IPS-NIHi11 (cell line): ENCODE results near the gene TEDC1.

Experiments
- DNase-seq: peaks from one replicate; pipeline ENCODE4 v3.0.0; 2012; ENCODE audit warnings: mixed read lengths, low spot score

Gene TEDC1

DNA sequence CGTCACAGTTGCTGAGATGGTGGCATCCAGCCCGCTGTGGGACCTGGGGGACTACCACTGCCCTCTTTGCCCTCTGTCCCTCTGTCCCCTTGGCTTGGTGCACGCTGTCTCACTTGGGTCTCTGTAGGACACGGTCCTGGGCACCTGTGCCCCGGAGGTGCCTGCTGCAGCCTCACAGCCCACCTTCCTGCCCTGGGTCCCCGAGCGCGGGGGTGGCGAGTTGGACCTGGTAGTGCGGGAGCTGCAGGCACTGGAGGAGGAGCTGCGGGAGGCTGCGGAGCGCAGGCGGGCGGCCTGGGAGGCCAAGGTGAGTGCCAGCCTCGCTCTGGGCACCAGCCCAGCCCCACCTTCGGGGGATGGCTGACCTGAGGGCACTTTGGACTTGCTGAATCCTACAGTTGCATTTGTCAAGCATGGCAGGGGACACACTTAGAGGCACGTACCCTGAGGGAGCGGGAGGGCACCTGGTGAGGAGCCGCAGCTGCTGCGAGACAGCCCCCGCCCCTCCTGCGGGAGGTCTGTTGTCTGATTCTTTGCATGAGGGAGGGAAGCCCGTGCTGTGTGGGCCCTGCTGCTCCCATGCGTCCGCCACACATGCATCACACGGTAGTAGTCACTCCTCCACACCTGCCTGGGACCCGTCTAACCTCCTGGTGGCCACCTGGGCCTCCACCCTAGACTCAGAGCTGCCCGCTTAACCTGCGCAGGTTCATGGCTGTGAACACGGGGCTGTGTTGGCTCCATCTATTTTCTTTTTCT is 6.8 kb downstream of the TEDC1 start:
- DNase-seq: no peak

DNA sequence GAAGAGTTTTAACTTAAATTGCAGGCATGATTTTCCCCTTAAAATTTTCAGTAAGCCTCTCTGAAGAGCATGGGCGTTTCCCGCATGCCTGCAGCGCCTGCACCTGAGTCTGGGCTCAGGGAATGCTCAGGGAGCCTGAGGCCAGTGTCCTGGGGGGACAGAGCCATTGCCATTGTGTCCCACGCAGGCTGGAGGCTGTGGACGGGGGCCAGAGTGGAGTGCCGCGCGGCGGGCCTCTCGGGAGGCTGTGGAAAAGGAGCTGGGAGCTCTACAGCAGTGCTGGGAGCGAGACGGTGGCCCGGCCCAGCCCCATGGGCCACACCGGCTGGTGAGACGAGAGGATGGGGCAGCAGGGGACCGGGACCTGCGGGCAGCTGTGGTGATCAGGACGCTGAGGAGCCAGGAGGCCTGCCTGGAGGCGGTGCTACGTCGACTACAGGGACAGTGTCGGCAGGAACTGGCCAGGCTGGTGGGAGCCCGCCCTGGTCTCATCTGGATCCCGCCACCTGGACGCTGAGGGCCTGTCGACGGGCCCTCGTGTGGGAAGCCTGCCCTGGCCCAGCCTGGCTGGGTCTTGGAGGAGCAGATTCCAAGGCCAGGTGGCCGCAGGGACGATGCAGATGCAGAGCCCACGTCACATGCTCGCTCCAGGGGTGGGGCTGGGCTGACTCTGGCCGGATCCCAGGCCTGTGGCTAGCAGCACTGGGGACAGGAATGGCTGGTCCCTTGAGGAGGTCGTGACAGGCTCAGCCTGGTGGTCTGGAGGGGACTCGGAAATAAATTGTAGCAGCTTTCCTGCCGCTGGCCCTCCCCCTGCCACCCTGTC is 7.6 kb downstream of the TEDC1 start:
- no peak for DNase-seq

DNA sequence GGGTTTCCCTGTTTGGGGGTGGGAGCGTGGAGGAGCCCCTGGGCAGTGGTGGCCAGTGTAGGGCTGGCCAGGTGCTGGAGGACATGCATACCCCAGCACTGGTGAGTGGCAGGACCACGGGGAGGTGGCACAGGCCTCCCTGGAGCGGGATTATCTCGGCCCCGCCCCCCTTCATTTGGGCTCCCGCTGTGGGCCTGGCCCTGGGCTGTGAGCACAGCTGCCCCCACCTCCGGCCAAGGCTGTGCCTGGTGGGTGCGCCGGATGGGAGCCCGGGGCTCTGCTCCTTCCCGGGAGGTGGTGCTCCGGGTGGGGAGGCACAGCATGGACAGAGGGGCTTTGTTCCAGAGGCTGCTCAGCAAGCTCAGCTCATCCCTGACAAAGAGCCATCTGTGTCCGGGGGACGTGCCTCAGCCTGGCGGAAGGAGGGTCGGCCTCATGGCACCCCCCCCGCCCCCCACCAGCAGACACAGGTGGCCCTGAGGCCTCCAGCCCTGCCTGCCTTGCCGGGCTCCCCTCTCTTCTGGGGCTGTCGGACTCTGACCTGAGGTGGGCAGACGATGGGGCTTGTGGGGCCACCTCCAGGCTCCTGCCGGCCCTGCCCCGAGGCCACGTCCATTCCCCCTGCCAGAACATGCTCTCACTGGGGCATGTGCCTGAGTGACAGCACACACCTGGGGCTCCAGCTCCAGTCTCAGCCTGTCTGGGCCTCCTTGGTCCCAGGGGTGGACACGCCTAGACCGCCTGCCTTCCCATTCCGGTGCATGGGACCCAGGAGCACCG is 8.4 kb downstream of the TEDC1 start:
- DNase-seq: no peak

DNA sequence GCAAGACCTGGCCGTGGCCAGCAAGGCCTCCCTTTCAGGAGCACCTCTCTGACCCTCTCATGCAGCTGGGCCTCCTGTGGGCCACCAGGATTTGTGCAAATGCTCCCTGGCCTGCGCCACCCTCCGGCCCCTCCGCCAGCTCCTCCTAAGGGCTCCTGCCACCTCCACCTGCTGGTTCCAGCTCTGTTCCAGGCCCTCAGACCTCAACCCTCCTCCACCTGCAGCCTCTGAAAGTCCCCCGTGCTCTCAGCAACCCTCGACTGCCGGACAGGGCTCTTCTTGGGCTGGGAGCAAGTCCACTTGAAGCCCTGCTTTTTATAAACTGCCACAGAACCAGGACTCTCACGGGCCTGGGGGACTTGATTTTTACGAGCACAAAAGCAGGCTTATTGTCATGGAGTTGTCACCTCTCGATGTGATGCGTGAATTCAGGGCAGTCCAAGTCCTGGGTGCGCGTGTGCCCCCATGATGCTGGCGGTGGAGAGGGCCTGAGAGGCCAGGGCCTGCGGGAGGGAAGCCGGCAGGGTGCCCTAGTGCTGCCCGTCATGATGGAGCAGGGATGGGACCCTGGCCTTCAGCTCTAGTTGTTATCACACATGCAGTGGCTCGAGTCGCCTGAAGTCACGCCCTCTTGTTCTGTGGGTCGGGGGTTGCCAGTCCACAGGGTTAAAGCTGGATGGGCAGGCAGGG is 9.1 kb downstream of the TEDC1 start:
- no peak for DNase-seq

DNA sequence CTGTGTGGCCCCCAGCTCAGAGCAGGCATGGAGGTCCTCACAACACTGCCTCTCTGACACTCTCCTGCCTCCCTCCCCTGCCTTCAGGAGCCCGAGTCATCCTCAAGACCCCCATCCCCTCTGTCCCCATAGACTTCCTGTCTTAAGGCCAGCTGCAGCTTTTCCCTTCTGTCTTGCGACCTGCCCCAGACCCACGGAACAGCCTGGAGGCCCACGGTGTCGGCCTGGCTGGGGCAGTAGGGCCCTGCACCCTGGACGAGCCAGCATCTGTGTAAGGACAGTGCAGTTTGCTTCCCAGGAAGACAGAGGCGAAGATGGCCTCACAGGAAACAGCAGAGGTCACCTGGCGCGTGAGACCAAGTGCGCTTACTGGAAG is 9.7 kb downstream of the TEDC1 start:
- no peak for DNase-seq

DNA sequence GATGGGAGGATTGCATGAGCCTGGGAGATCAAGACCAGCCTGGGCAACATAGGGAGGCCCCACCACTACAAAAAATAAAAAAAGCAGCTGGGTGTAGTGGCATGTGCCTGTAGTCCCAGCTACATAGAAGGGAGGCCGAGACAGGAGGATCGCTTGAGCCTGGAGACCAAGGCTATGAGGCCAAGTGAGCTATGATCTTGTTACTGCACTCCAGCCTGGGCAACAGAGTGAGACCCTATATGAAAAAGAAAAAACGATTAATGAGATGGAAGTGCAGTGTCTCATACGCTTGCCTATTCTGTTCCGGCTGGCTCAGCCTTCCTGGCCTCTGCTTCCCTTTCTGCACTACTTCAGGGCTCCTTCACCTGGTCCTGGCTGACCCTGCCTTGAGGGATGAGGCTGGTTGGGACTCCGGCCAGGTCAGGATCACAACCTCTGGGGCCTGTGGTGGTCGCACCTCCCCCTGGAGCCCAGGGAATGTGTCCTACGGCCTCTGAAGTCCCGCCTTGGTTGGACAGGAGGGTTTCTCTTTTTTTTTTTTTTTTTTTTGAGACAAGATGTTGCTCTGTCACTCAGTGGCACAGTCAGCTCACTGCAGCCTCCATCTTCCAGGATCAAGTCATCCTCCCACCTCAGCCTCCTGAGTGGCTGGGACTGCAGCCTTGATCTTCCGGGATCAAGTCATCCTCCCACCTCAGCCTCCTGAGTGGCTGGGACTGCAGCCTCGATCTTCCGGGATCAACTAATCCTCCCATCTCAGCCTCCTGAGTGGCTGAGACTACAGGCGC is 10.7 kb downstream of the TEDC1 start:
- no peak for DNase-seq

DNA sequence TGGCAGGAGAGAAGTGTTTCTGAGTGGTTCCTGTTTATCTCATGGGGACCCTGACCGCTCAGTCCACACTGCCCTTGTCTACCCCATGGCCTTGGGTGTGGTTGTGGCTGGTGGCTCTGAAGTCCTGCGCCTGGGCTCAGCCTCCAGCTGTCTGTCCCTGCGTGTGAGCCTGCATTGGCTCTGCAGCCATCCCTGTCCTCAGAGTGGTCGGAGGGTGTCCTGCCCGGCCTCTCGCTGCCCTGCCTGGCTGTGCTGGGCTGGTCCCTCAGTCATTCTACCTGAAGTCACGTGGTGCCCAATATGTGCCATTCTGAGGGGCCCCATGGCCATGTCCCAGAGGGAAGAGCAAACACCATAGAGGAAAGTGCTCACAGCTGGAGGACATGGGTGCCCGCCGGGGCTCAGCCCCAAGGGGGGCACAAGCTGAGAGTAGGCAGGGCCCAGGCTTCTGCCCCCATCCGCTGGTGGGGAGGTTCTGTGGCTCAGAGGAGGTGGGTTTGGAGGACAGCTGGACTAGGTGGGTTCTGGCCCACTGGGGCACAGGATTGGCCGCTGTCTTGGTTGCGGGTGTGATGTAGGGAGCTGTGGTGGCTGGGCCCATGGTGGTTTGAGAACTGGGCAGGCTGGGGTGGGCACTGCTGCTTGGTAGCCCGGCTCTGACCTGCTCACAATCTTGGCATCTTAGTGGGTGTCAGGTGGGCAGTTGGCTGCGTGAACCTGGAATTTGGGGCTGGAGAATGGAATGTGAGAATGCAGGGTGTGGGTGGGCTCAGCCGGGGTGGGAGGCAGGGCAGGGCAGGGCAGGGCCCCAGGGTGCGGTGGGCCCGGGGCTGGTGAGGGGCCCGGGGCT is 11.6 kb downstream of the TEDC1 start:
- no peak for DNase-seq

DNA sequence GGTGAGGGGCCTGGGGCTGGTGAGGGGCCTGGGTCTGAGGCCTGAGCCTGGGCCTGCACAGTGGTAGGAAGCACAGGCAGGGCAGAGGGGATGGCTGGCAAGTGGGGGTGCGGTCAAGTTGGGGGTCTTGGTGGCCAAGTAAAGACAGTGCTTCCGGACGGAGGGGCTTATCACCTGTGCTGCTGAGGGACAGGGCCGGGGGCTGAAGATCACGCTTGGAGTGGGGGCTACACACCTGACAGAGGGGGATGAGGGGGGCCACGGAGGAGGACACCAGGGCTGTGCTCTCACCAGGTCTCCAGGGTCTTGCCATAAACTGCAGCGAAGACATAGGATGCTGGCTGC is 12.2 kb downstream of the TEDC1 start:
- no peak for DNase-seq

DNA sequence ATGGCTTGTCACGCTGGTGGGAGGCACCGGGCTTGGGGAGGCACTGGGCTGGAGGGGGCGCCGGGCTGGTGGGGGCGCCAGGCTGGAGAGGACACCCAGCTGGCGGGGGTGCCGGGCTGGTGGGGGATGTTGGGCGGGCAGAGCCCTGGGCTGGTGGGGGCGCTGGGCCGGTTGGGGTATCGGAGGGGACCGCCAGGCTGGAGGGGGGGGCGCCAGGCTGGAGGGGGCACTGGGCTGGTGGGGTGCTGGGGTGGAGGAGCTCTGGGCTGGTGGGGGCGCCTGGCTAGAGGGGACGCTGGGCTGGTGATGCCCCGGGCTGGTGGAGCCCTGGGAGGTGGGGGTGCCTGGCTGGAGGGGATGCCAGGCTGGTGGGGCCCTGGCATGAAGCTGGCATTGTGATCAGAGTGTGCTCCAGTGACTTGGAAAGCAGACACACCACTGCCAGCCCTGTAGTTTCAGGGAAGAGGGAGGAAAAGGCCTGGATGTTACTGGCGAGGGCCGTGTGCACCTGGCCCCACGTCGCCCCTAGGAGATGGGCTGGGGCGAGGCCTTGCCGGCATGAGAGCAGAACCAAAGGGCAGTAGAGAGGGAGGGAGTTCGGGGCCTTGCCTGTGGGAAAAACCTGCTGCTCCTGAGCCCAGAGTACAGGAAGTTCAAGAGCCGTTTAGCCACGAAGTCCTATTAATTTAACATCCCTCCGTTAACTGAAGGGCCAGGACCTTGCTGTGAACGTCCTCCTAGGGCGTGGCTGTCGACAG is 13.1 kb downstream of the TEDC1 start:
- DNase-seq: no peak

DNA sequence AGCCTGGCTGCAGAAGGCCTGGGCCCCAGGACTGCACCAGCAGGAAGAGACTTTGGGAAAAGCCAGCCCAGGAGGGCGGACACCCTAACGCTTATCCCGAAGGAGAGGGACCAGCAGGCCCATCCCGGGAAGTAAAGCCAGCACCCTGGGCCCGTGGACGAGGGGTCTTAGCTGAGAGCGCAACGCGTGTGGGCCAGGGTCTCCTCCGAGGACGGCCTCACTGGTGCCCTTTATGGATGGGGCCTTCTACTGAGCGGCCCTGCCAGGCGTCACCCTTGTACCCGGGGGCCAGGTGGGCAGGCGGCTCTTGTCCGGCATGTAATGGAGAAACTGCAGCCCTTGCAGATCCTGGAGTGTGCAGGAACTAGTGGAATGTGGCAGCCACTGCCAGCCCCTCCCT is 14.1 kb downstream of the TEDC1 start:
- no peak for DNase-seq

DNA sequence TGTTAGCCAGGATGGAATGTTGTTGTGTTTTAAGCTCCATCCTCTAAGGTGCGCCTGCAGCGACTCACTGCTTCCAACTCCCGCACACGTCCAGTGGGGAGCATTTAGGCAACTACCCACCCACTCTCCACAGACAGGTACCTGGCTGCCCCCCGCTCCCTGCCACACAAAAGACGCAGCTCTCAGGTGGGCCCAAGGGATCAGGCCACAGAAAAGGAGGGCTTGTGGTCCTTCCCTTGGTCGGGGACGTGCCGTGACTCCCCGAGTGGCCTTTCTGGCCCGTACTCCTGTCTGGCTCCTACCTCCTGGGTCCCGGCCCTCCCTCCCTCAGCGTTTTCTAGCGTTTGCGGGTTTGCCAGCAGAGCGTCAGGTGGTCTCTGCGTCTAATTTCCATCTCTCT is 16.2 kb downstream of the TEDC1 start:
- no peak for DNase-seq

DNA sequence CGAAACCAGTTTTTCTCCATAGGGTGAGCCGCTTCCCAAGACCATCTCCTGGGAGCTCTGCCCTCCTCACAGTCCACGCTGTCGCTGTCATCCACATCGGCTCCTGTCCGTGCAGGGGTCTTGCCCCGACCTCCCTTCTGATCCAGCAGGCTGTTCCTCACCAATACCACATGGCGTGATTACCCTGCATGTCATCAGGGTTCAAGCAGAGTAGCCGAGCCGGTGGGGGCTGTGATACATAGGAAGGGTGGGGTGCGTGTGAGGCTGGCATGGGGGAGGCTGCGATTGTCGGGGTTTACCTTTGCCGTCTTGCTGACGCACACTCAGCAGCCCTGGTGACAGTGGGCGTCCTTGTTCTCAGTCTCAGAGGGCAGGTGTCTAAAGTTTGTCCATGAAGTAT is 17.0 kb downstream of the TEDC1 start:
- DNase-seq: no peak

DNA sequence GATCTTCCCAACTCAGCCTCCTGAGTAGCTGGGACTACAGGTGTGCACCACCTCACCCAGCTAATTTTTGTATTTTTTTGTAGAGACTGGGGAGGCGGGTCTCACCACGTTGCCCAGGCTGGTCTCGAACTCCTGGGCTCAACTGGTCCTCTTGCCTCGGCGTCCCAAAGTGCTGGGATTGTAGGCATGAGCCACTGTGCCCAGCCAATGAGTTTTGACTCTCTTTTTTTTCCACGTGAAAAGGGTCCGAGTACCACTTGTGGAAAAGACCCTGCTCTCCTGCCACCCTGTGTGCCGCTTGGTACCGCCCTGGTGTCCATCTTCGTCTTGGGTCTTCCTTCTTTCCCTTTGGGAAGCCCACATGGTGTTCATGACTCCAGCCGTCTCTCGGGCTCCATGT is 17.6 kb downstream of the TEDC1 start:
- DNase-seq: no peak

DNA sequence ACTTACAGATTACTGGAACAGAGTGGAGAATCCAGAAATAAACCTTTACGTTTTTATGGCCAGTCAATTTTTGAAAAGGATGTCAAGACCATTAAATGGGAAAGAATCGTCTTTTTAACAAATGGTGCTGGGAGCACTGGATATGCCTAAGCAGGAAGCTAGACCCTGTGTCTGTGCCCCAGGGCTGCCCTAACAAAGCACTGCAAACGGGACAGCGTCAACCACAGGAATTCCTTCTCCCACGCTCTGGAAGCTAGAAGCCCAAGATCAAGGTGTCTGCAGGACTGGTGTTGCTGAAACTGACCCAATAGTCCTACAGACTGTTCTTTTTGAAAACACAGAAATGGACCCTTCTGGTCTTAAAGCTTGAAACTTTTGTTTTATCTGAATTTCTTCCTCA is 26.1 kb downstream of the TEDC1 start:
- DNase-seq: no peak

DNA sequence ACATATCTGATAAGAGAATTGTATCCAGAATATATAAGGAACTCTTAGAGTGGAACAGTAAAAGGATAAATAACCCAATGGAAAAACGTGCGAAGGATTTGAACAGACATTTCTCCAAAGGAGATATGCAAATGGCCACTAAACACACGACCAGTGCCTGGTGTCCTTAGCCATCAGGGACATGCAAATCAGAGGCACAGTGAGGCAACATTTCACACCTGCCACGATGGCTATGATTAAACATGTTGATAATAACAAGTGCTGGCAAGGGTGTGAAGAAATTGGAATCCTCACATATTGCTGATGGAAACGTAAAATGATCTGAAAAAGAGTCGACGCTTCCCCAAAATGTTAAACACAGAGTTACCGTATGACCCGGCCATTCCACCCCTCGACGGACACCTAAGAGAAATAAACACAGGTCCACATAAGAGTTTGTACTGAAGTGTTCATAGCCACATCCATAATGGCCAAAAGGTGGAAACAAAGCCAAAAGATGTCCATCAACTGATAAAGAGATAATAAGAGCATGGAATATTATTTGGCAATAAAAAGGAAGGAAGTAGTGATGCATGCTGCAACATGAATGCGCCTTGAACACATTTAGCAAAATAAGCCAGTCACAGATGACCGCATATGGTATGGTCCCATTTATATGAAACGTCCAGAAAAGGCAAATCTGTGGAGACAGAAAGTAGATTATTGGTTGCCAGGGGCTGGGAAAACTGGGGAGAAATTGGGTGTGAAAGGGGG is 29.1 kb downstream of the TEDC1 start:
- no peak for DNase-seq

DNA sequence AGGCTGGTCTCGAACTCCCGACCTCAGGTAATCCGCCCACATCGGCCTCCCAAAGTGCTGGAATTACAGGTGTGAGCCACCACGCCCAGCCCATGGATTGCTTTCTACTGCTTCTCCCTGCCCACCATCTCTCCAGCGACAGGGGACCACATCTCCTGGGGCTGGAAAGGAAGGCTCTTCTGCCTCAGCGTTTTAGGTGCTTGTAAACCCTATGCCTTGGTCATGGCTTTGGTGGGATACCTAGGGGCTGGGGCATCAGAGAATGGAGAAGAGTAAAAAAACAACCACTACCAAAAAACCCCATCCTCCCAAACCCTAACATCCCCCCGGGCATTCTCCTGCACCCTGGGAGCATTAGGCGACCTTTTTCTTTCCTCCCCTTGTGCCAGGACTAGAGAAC is 34.3 kb downstream of the TEDC1 start:
- no peak for DNase-seq

DNA sequence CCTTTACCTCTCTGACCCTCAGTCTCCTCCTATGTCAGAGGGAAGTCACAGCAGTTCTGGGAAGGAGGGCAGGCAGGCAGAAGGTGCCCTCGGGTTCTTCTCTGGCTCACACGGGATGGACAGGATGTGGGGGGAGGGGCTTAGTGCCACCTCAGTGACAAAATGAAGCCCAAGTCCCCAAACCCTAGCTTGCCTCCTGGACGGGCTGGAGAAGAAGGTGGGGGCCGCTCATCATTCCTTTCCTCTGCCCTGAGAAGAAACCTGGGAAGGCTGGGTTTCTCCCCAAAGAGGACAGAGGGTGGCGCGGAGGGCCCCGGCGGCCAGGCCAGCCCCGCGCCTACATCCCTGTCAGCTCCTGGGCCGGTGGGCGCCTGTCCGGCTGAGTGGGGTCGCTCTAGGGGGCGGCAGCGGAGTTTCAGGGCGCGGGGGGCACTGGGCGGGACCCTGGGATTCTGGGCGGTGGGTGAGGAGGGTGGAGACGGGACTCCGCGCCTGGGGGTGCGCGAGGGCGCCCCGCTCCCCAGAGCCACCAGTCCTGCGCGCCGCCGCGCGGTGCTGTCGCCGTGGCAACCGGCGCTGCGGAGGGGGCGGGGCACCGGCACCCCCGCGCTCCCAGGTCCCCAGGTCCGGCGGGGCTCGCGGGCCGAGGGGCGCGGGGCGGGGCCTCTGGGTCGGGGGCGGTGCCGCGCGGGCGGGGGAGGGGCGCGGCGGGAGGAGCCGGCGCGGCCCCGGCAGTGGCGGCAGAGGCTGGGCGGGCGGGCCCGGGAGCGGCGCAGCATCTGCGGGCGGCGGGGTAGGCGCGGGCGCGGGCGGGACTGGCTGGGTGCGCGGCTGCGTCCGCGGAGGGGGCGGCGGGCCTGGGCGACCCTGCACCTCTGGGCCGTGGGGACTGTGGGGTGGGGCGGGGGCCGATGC is 35.1 kb downstream of the TEDC1 start, which contains the start of gene TMEM121:
Gene TMEM121, plus strand, starts transcription at position 723 of the 915 bp plus-strand sequence. CDS start 2,252 bp downstream, outside the sequence.
- peak; percentile 91 for DNase-seq
